ENCODE measurements around the gene KRTAP5-9.

Gene KRTAP5-9, protein sequence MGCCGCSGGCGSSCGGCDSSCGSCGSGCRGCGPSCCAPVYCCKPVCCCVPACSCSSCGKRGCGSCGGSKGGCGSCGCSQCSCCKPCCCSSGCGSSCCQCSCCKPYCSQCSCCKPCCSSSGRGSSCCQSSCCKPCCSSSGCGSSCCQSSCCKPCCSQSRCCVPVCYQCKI

DNA sequence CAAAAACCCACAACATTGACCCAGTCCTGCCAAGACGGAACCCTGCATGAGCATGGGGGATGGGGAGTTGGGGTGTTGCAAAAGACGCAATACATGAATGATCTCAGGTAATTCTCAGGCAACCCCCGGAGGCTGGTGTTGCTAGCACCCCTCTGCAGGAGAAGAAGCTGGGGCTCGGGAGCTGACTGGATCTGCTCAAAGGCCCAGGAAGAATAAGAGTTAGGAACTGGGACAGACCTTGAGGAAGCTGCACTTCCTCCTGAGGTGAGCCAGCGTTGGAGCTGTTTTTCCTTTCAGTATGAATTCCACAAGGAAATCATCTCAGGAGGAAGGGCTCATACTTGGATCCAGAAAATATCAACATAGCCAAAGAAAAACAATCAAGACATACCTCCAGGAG is at the start of gene KRTAP5-9:
TSS of gene KRTAP5-9 (plus strand) at position 301 of the 400 bp plus-strand sequence. CDS start 238 bp downstream, outside the sequence.
- no peak for TF ChIP-seq ZBTB7A (IDR thresholded peaks at IDR 0.05; ENCODE audit: low read depth)
- TF ChIP-seq EP300 (IDR thresholded peaks at IDR 0.05; ENCODE audit: borderline replicate concordance) = no peak
- TF ChIP-seq TEAD4 (IDR thresholded peaks at IDR 0.05) = no peak
- TF ChIP-seq YY1 (IDR thresholded peaks at IDR 0.05; ENCODE audit: low read depth) = no peak
- TF ChIP-seq, protein P1, sequence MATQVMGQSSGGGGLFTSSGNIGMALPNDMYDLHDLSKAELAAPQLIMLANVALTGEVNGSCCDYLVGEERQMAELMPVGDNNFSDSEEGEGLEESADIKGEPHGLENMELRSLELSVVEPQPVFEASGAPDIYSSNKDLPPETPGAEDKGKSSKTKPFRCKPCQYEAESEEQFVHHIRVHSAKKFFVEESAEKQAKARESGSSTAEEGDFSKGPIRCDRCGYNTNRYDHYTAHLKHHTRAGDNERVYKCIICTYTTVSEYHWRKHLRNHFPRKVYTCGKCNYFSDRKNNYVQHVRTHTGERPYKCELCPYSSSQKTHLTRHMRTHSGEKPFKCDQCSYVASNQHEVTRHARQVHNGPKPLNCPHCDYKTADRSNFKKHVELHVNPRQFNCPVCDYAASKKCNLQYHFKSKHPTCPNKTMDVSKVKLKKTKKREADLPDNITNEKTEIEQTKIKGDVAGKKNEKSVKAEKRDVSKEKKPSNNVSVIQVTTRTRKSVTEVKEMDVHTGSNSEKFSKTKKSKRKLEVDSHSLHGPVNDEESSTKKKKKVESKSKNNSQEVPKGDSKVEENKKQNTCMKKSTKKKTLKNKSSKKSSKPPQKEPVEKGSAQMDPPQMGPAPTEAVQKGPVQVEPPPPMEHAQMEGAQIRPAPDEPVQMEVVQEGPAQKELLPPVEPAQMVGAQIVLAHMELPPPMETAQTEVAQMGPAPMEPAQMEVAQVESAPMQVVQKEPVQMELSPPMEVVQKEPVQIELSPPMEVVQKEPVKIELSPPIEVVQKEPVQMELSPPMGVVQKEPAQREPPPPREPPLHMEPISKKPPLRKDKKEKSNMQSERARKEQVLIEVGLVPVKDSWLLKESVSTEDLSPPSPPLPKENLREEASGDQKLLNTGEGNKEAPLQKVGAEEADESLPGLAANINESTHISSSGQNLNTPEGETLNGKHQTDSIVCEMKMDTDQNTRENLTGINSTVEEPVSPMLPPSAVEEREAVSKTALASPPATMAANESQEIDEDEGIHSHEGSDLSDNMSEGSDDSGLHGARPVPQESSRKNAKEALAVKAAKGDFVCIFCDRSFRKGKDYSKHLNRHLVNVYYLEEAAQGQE (IDR thresholded peaks at IDR 0.05; ENCODE audit: low read depth) = no peak
- TF ChIP-seq TCF12 (IDR thresholded peaks at IDR 0.05; ENCODE audit: low read depth) = no peak
- TF ChIP-seq RAD21 (IDR thresholded peaks at IDR 0.05; ENCODE audit: low read depth) = no peak
- TF ChIP-seq NFIC (IDR thresholded peaks at IDR 0.05) = no peak
- TF ChIP-seq, protein P2, sequence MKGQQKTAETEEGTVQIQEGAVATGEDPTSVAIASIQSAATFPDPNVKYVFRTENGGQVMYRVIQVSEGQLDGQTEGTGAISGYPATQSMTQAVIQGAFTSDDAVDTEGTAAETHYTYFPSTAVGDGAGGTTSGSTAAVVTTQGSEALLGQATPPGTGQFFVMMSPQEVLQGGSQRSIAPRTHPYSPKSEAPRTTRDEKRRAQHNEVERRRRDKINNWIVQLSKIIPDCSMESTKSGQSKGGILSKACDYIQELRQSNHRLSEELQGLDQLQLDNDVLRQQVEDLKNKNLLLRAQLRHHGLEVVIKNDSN (IDR thresholded peaks at IDR 0.05) = no peak
- TF ChIP-seq EGR1 (IDR thresholded peaks at IDR 0.05) = no peak
- TF ChIP-seq CREB1 (IDR thresholded peaks at IDR 0.05; ENCODE audit: low read depth) = no peak
- TF ChIP-seq, protein P3, sequence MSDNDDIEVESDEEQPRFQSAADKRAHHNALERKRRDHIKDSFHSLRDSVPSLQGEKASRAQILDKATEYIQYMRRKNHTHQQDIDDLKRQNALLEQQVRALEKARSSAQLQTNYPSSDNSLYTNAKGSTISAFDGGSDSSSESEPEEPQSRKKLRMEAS (IDR thresholded peaks at IDR 0.05) = no peak
- no peak for TF ChIP-seq TAF1 (IDR thresholded peaks at IDR 0.05; ENCODE audit: low read depth)

DNA sequence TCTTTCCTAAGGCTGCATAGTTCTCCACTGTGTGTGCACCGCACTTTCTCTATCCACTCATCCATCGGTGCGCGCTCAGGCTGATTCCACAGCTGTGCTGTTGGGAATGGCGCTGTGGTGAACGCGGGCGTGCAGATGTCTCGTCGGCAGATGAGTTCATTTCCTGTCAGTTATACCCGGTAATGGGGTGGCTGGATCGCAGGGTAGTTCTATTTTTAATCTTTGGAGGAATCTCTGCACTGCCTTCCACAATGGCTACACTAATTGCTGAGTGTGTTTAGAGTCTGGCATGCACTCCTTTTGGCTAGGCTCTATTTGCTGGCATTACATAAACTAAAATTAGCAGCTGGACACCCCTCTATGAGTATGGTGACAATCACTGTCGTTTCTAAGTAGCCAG is 49.1 kb upstream of the KRTAP5-9 start:
- TF ChIP-seq, protein P2 (IDR thresholded peaks at IDR 0.05) = no peak
- TF ChIP-seq TCF12 (IDR thresholded peaks at IDR 0.05; ENCODE audit: low read depth) = no peak

DNA sequence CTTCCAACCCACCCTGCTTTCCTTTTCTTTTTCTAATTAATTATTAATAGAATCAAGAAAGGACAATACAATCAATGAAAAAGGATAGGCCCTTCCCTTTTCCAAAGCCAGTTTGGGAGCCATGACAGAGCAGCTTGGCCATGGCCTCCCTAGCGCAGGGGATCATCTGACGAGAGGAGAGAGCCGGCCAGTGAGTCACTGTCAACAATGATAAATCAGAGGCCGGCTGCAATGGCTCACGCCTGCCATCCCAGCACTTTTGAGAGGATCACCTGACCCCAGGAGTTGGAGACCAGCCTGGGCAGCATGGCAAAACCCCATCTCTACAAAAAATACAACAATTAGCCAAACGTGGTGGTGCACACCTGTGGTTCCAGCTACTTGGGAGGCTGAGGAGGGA is 48.7 kb upstream of the KRTAP5-9 start:
- TF ChIP-seq, protein P3 (IDR thresholded peaks at IDR 0.05) = no peak

DNA sequence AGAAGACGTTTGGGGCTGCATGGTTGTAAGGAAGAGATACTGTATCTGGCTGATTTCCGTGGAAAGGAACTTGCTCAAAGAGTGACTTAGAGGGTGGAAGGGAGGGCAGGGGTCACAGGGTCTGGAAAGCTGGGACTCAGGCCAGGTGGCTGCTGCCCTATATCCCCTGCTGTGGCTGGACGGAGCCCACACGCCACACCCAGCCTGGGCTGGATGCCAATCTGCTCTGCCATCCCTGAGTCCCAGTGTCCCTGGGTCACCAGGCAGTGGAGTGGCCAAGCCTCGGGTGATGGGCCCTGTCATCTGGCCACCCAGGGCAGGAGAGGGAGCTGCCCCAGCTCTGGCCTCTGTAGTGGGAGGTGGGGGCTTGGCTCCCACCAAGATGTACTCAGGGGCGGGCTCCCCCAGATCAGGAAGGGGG is 47.6 kb upstream of the KRTAP5-9 start:
- peak; percentile 86 for TF ChIP-seq NFIC (IDR thresholded peaks at IDR 0.05)
- TF ChIP-seq, protein P3 (IDR thresholded peaks at IDR 0.05) = no peak
- TF ChIP-seq ZBTB7A (IDR thresholded peaks at IDR 0.05; ENCODE audit: low read depth) = 0 out of 2 replicates have a peak, but pooled peaks have one; percentile 50

DNA sequence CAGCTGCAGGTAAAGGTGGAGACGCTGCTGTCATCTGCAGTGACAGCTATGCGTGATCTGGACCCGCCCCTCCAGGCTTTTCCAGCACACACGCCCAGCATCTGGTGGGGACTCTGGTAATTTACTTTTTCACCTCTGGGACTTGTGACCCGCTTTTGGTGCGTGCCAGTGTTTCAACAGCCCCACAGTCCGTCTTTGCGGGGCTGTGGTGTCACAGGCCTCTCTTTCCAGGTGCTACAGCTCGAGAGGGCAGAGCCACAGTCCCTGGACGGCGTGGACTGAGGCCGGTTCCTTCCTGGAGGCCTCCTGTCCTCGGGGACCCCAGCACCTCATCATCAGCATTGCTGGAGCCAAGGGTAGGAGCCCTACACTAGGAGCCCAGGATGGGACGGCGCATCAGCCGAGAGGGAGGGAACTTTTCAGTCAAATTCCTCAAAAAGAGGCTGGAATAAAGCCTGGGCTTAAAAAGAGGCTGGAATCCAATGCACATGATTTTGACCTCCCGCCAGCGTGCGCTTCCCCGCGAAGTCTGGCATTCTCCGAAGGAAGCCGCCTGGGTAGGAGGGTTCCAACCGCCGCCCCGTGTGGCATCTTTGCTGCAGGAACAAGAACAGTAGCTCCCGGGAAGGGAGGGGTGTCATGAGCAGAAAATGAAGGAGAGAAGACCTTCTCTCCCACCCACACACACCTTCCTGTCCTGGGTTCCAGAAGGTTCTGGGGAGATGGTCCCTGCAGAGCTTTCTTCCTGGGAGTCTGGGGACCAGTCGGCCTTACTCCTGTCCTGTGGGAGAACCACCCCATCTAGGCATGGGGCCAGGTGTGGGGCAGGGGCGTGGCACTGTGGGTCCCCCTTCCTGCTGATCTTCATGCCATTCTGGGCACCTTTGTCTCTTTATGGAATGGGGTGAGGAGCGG is 46.9 kb upstream of the KRTAP5-9 start:
- peak; percentile 23; the same call in 1 of the 2 replicates for TF ChIP-seq NFIC (IDR thresholded peaks at IDR 0.05)
- no peak for TF ChIP-seq ZBTB7A (IDR thresholded peaks at IDR 0.05; ENCODE audit: low read depth)
- TF ChIP-seq, protein P3 (IDR thresholded peaks at IDR 0.05) = peak; percentile 56

DNA sequence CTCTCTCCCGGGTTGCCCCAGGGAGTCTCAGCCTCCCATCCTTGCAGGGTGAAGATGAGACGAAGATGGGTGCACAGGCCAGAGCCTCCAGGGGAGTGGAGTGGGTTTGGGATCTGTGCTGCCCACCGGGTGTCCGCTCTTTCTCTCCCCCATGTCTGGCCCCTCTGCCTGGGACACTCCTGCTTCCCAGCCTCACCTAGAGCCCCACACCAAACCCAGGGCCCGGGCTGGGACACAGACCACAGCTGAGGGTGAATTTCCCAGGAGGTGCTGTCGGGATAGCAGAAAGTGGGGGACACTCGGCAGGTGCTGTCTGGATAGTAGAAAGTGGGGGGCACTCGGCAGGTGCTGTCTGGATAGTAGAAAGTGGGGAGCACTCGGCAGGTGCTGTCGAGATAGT is 46.2 kb upstream of the KRTAP5-9 start:
- TF ChIP-seq EGR1 (IDR thresholded peaks at IDR 0.05) (no peak), TCF12 (IDR thresholded peaks at IDR 0.05; ENCODE audit: low read depth) (no peak), RAD21 (IDR thresholded peaks at IDR 0.05; ENCODE audit: low read depth) (no peak), CEBPB (IDR thresholded peaks at IDR 0.05) (no peak), ZBTB7A (IDR thresholded peaks at IDR 0.05; ENCODE audit: low read depth) (no peak), TEAD4 (IDR thresholded peaks at IDR 0.05) (no peak), FOXM1 (IDR thresholded peaks at IDR 0.05; ENCODE audit: borderline replicate concordance, low read depth) (no peak)
- TF ChIP-seq, protein P2 (IDR thresholded peaks at IDR 0.05) = no peak
- TF ChIP-seq, protein P1 (IDR thresholded peaks at IDR 0.05; ENCODE audit: low read depth) = no peak
